Uterus (tissue), 4 donors: ENCODE measurements around the gene SLC22A2. TPM values are rescaled to one million over a fixed set of nuclear protein-coding genes. Genes with fewer than 3 reads are reported as not detected.
"Not testable (repeated sequence)": the region's sequence is repeated elsewhere in the genome, so short reads cannot be mapped to it uniquely, and the experiment has no call there.

Experiments used
- DNase-seq, 2 donors: peaks; one replicate each; pipeline ENCODE4 v3.0.0-alpha.2; 2019 to 2020
- H3K27ac ChIP-seq, 2 donors: fragments of 200-600 bp; sonication (generic); 1 replicate in 1 of 2; 2 replicates in 1 of 2; pipeline ENCODE4 v1.5.1; 2016 to 2018
- H3K27me3 ChIP-seq, 2 donors: fragments of 200-600 bp; sonication (generic); one replicate each; pipeline ENCODE4 v1.5.1; 2018 to 2019; ENCODE audit warnings: control low read depth in 1 of 2
- H3K36me3 ChIP-seq, 2 donors: fragments of 200-600 bp; sonication (generic); one replicate each; pipeline ENCODE4 v1.5.1; 2019; ENCODE audit warnings: control low read depth in 1 of 2
- H3K4me1 ChIP-seq, 2 donors: fragments of 200-600 bp; sonication (generic); one replicate each; pipeline ENCODE4 v1.5.1; 2018 to 2019; ENCODE audit warnings: control low read depth in 1 of 2
- H3K4me3 ChIP-seq, 2 donors: fragments of 200-600 bp; sonication (generic); 1 replicate in 1 of 2; 2 replicates in 1 of 2; pipeline ENCODE4 v1.5.1; 2018 to 2019; ENCODE audit warnings: mild to moderate bottlenecking in 1 of 2
- H3K9me3 ChIP-seq, 2 donors: fragments of 200-600 bp; sonication (generic); one replicate each; pipeline ENCODE4 v1.5.1; 2019; ENCODE audit warnings: control low read depth in 1 of 2
- CTCF ChIP-seq, 4 experiments: fragments of 200-600 bp in 2 of 4; fragments of 450-650 bp in 2 of 4; sonication (generic) in 2 of 4; IDR thresholded peaks; one replicate each; pipeline ENCODE4 v1.5.1; 2016 to 2019; ENCODE audit warnings: antibody characterized with exemption in 4 of 4, mild to moderate bottlenecking in 2 of 4, moderate library complexity in 1 of 4
- POLR2A ChIP-seq, 2 donors: fragments of 450-650 bp; IDR thresholded peaks; one replicate each; pipeline ENCODE4 v1.6.1; 2016; ENCODE audit warnings: antibody characterized with exemption in 2 of 2, mild to moderate bottlenecking in 1 of 2, moderate library complexity in 1 of 2
- intact Hi-C: fragments of 100-400 bp; cut with DNase I; formaldehyde crosslinking; loops from one replicate; pipeline ENCODE4 v1.15.1; 2023; ENCODE audit warnings: low total_unique reads
- total RNA-seq, 4 donors: library from RNA; depleted of rRNA in 3 of 4; stranded (reverse); fragments of >200 nt in 3 of 4; gene quantifications; one replicate each; pipeline versions ENCODE4 v1.1.0 to v1.2.4, GENCODE V29; 2014 to 2023
- donor health status: DM: yes; HTN: yes; CAD: no.

The SLC22A2 gene
- under 1 TPM in 1 of 4 donors, not detected in 3; 0.21 TPM for total RNA-seq

GRCh38 chr6:160258346-160259142, at the start of gene SLC22A2:
Gene SLC22A2, minus strand, starts transcription at chr6:160258821. Its CDS starts 64 bp downstream, at chr6:160258757.
- Histone ChIP-seq H3K4me3 (no peak within 1 kb of the TSS), H3K27ac (peak within 1 kb of the TSS; percentile 46 to 62), H3K4me1 (no peaks in the 10 kb centered on the region), H3K36me3 (no peaks in the 10 kb centered on the region), H3K9me3 (no peaks in the 10 kb centered on the region), H3K27me3 (no peaks in the 10 kb centered on the region)
- TF ChIP-seq POLR2A (IDR thresholded peaks at IDR 0.05) (no peak), CTCF (IDR thresholded peaks at IDR 0.05) (no peak)
- intact Hi-C loops, result no loop called here
- DNase-seq, result no peak

GRCh38 chr6:160305926-160306713, 47.5 kb upstream of the SLC22A2 start:
- Histone ChIP-seq H3K36me3 (no peaks in the 10 kb centered on the region), H3K27me3 (no peaks in the 10 kb centered on the region), H3K9me3 (peaks cover 0 to 6% of the 10 kb centered on the region in 2 donors), H3K4me1 (no peaks in the 10 kb centered on the region), H3K4me3 (no peak overlapping the region), H3K27ac (no peak overlapping the region)
- no peak for DNase-seq
- intact Hi-C loops, result no loop called here
- TF ChIP-seq CTCF (IDR thresholded peaks at IDR 0.05) (no peak), POLR2A (IDR thresholded peaks at IDR 0.05) (no peak)

GRCh38 chr6:160303806-160304205, 45.2 kb upstream of the SLC22A2 start:
- intact Hi-C loops, result no loop called here
- Histone ChIP-seq H3K27me3 (no peaks in the 10 kb centered on the region), H3K36me3 (no peaks in the 10 kb centered on the region), H3K4me3 (no peak overlapping the region), H3K4me1 (no peaks in the 10 kb centered on the region), H3K27ac (no peak overlapping the region), H3K9me3 (no peaks in the 10 kb centered on the region)
- no peak for DNase-seq
- no peak for TF ChIP-seq POLR2A (IDR thresholded peaks at IDR 0.05)
- no peak for TF ChIP-seq CTCF (IDR thresholded peaks at IDR 0.05)

GRCh38 chr6:160302431-160303082, 43.9 kb upstream of the SLC22A2 start:
- intact Hi-C loops, H3K4me1 ChIP-seq, H3K27ac ChIP-seq, DNase-seq, H3K27me3 ChIP-seq, H3K36me3 ChIP-seq, H3K9me3 ChIP-seq, H3K4me3 ChIP-seq: not testable (repeated sequence)

GRCh38 chr6:160301339-160301738, 42.7 kb upstream of the SLC22A2 start:
- no peak overlapping the region for H3K27ac ChIP-seq
- intact Hi-C loops, result no loop called here
- no peak for DNase-seq
- TF ChIP-seq POLR2A (IDR thresholded peaks at IDR 0.05), result no peak
- TF ChIP-seq CTCF (IDR thresholded peaks at IDR 0.05), result no peak
- H3K27me3 ChIP-seq, result no peaks in the 10 kb centered on the region
- no peak overlapping the region for H3K4me3 ChIP-seq
- no peaks in the 10 kb centered on the region for H3K36me3 ChIP-seq
- H3K4me1 ChIP-seq, result no peaks in the 10 kb centered on the region
- no peaks in the 10 kb centered on the region for H3K9me3 ChIP-seq
